Stimulated activated CD4-positive, alpha-beta T cell treated with anti-CD3 and anti-CD28 coated beads, Interleukin-4, amount 100 ng/mL, for 48 hours (primary cell): ENCODE data around the gene CCDC179.

Experiments
- DNase-seq, 2 donors: peaks; one replicate each; pipeline ENCODE4 v3.0.0-alpha.2; 2020; ENCODE audit warnings: low read depth in 2 of 2

CCDC179 gene

GRCh38 chr11:22807855-22808570 is 52.3 kb downstream of the CCDC179 start:
- DNase-seq, result no peak

GRCh38 chr11:22807391-22807790 is 52.9 kb downstream of the CCDC179 start:
- no peak for DNase-seq

GRCh38 chr11:22802861-22803260 is 57.4 kb downstream of the CCDC179 start:
- no peak for DNase-seq

- no peak for DNase-seq
Measured at GRCh38 chr11:22800482-22800881, 59.8 kb downstream of the CCDC179 start.

GRCh38 chr11:22798901-22799300 is 61.4 kb downstream of the CCDC179 start:
- DNase-seq, result no peak

GRCh38 chr11:22797047-22797446 is 63.2 kb downstream of the CCDC179 start:
- no peak for DNase-seq
